CD4-positive, alpha-beta T cell treated with Interleukin-6 for 4 hours (primary cell): ENCODE results near the gene SRF.
A peak's percentile ranks its signal among the peaks of the same experiment; 100 is the strongest.
"Not testable (repeated sequence)": the region's sequence is repeated elsewhere in the genome, so short reads cannot be mapped to it uniquely, and the experiment has no call there.

Source experiments
- DNase-seq: peaks from one replicate; pipeline ENCODE4 v3.0.0-alpha.2; 2020; ENCODE audit warnings: mixed read lengths

The SRF gene

GRCh38 chr6:43170931-43171706 lies at the start of gene SRF:
Gene SRF (plus strand): TSS chr6:43171269. CDS start chr6:43171657, 388 bp downstream.
- peak; percentile 99 for DNase-seq

- no peak for DNase-seq
Measured at GRCh38 chr6:43122146-43122545, 48.9 kb upstream of the SRF start.

GRCh38 chr6:43123461-43124314 lies 47.4 kb upstream of the SRF start:
- no peak for DNase-seq

DNA sequence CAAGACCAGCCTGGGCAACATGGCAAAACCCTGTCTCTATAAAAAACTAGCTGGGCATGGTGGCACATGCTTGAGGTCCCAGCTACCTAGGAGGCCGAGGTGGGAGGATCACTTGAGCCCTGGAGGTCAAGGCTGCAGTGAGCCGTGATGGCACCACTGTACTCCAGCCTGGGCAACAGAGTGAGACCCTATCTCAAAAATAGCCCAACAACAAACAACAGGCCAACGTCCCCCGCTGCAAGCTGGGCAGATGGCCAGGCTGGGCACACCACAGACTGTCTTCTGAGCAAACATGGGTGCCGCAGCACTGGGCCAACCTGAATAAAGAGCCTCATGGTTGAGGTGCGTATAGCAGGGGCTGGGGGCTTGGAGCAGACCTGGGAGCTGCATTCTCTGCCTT lies 46.6 kb upstream of the SRF start:
- no peak for DNase-seq

DNA sequence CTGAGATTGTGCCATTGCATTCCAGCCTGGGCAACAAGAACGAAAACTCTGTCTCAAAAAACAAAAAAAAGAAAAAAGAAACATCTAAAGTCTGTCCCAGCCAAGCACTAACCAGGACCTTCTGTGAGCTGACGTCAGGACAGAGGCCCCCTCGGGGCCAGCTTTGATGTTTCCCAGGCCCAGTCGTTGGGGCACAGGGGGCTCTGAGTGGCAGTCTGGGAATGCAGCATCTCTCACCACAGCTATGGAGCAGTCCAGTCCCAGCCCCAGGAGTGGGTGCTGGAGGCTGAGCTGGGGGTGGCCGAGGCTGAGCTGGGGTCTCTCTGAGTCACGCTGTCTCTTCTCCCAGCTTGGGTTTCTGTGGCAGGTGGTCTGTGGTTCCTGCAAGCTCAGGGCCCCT lies 46.0 kb upstream of the SRF start:
- no peak for DNase-seq

DNA sequence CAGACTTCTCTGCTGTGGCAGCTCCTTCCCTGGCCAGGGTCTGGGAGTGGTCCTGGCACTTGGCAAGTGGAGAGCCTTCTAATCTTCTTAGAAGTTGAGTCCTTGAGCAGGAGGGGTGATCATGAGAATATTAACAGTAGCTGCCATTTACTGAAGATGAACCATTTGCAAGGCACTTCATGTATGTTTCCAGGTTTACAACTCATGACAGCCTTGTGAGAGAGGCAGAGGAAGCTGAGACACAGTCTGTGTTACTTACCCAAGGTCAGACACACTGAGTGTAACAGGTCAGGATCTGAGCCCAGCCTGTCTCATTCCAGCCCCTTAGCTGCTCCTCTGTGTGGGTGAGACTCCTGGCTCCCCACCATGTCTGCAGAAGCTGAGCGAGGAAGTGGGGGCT lies 45.5 kb upstream of the SRF start:
- no peak for DNase-seq

- no peak for DNase-seq
Measured at GRCh38 chr6:43127180-43127579, 43.9 kb upstream of the SRF start.

DNA sequence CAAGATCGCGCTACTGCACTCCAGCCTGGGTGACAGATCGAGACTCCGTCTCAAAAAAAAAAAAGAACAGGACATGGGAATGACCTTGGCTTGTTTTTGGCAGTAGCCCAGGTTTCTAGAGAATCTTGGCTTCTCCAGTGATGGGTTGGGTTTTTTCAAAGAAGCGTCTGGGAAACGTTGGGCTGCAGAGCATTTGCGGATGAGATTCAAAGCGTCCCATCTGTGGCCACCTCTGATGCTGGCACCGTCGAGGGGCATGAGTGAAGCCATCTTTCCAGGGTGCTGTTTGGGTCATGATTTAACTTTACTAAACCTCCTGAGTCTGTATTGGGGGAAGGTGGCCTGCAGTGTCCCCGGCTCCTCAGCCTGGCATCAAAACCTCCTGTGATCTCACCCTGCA lies 43.2 kb upstream of the SRF start:
- no peak for DNase-seq

DNA sequence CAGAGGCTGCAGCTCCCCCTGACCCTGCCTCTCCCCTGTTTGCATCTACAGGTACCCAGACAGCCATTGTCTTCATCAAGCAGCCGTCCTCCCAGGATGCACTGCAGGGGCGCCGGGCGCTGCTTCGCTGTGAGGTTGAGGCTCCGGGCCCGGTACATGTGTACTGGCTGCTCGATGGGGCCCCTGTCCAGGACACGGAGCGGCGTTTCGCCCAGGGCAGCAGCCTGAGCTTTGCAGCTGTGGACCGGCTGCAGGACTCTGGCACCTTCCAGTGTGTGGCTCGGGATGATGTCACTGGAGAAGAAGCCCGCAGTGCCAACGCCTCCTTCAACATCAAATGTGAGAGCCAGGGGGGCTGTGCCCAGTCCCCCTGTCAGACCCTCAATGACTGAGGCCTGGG lies 42.1 kb upstream of the SRF start:
- DNase-seq: no peak

DNA sequence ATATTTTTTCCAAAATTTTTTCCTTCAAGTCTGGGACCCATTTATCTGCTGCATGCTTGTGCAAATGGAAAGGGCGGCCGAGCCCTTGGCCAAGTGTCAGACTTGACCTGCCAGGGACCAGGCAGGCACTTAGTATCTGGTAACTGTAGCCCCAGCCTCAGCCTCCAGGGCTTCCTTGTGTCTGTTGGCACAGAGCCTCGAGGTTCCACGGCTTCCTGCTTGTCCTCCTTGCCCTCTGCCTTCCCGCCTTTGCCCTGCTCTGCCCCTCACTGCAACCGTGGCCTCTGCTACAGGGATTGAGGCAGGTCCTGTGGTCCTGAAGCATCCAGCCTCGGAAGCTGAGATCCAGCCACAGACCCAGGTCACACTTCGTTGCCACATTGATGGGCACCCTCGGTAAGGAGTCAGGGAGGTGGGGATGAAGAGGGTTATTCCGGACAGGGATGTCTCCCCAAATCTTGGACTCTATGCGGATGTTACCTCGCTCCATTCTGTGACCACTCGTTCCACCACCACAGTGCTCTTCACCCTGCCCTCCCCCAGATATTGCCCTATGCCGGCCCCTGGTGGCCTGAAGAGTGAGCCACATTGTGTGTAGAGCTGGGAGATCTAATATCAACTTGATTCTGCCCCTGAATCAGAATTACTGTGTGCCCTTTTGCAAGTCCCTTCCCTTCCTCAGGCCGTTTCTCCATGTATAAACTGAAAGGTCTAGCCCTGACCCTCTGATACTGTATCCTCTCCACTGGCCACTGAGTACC lies 41.5 kb upstream of the SRF start:
- peak; percentile 33 for DNase-seq

DNA sequence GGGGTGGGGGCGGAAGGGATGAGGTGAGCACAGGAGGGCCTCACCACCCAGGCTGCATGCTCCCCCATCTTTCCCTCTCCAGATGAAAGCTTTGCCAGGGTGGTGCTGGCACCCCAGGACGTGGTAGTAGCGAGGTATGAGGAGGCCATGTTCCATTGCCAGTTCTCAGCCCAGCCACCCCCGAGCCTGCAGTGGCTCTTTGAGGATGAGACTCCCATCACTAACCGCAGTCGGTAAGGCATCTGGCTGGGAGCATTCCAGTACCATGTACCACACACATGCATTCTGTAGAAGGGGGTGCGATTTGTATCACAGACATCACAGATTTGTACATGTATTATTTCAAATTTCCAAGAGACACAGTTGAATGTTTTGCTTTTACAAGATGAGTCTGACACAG lies 40.6 kb upstream of the SRF start:
- no peak for DNase-seq

DNA sequence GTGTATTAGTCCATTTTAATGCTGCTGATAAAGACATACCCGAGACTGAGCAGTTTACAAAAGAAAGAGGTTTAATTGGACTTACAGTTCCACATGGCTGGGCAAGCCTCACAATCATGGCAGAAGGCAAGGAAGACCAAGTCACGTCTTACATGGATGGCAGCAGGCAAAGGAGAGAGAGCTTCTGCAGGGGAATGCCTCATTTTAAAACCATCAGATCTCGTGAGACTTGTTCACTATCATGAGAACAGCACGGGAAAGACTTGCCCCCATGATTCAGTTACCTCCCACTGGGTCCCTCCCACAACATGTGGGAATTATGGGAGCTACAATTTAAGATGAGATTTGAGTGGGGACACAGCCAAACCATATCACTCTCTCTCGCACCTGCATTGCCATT lies 39.7 kb upstream of the SRF start:
- not testable (repeated sequence) for DNase-seq

DNA sequence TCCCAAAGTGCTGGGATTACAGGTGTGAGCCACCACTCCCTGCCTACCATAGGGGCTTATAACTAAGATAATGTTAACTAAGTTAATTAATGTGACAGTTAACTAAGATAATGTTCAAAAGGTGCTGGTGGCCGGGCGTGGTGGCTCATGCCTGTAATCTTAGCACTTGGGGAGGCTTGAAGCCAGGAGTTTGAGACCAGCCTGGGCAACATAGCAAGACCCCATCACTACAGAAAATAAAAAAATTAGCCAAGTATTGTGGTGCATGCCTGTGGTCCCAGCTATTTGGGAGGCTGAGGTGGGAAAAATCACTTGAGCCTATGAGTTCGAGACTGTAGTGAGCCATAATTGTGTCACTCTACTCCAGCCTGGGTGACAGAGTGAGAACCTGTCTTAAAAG lies 32.8 kb upstream of the SRF start:
- no peak for DNase-seq

DNA sequence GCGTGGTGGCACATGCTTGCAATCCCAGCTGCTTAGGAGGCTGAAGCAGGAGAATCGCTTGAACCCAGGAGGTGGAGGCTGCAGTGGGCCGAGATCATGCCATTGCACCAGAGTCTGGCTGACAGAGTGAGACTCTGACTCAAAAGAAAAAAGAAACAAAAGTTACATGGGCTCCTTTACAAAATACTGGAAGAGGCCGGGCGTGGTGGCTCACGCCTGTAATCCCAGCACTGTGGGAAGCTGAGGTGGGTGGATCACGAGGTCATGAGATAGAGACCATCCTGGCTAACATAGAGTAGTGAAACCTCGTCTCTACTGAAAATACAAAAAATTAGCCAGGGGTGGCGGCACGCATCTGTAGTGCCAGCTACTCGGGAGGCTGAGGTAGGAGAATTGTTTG lies 31.1 kb upstream of the SRF start:
- DNase-seq: not testable (repeated sequence)

DNA sequence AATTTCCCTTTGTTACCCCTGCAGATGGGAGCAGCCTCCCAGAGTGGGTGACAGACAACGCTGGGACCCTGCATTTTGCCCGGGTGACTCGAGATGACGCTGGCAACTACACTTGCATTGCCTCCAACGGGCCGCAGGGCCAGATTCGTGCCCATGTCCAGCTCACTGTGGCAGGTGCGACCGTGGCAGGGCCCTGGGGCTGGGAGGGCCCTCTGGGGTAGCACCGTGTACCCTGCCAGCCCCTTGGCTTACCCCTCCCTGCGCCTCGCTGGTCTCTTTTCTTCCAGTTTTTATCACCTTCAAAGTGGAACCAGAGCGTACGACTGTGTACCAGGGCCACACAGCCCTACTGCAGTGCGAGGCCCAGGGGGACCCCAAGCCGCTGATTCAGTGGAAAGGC lies 29.4 kb upstream of the SRF start:
- no peak for DNase-seq

DNA sequence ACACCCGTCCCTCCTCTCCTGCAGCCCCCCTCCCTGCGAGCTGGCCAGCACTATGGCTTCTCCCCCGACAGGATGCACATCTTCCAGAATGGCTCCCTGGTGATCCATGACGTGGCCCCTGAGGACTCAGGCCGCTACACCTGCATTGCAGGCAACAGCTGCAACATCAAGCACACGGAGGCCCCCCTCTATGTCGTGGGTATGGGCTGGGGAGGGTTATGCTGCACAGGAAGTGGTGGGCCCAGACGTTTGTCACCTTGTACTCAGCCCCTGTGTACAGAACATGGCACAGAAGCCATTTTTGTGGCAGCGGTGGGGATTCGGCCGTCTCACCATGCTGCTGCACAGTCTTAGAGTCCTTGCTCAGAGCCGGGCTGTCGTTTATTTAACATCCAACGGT lies 29.0 kb upstream of the SRF start:
- peak; percentile 10 for DNase-seq

GRCh38 chr6:43143235-43144128 lies 27.6 kb upstream of the SRF start:
- DNase-seq: peak; percentile 76

DNA sequence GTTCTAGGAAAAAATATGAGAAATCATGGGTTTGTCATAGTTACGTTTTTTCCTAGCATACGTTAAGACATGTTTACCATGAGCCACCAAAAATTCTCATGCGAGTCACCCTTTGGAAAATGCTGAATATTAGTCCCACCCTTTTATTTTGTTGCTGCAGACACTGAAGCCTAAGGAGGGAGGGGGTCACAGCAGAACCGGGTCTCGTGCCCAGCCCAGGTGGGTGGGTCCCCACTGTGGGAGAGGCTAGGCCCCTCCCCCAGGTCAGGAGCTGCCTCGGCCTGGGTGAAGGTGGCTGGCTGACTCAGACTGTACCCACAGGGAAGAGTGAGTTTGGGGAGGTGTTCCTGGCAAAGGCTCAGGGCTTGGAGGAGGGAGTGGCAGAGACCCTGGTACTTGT lies 26.2 kb upstream of the SRF start:
- no peak for DNase-seq

GRCh38 chr6:43146261-43146660 lies 24.8 kb upstream of the SRF start:
- DNase-seq: no peak

DNA sequence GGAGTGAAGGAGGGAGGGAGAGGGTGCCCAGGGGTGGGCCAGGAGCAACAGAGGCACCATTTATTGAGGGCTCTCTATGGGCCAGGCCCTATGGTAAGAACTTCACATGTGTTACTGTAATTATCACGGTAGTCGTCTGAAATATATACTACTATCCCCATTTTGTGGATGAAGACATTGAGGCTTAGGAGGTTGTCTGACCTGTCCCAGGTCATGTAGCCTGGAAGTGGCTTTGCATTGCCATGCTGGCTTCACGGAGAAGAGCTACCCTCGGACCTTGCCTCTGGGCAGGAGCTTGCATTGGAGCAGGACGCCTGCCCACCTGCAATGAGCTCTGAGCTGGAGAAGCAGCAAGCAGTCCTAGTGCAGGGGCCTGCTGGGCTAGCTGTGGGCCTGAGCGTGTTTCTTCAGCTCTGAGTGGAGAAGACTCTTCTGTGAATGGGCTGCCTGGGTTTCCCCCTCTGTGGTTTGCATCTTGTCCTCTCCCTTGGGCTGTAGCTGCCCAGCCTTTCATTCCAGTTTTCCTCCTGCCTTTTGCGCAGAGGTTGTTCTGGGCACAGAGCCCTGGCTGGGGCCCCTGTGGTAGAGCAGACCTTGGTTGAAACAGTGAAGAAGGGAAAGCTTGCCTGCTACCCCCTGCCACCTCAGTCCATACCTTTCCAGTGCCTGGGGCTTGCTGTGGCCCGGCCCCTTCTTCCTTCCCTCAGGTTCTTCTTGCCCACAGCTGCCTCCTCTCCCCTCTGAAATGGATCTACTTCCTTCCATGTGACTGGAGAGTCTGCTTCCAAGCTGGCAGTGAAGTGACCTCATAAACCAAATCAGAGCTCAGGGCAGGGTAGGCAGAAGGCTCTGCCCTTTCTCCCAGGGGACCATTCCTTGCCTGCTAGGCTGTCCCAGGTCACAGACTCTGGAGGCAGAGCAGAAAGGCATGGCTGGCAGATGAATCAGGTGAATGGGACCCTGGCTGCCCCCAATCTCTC lies 24.1 kb upstream of the SRF start:
- no peak for DNase-seq
